GM21360 (cell line): ENCODE data around the gene LMNA.
"Not testable (repeated sequence)": the region's sequence is repeated elsewhere in the genome, so short reads cannot be mapped to it uniquely, and the experiment has no call there.

ENCODE experiments used
- ATAC-seq: cut with Tn5 transposase; IDR thresholded peaks from one replicate; pipeline ENCODE4 v1.9.1; 2021; ENCODE audit warnings: mild to moderate bottlenecking, moderate library complexity; ENCODE audit not compliant: unreplicated experiment

Gene LMNA

GRCh38 chr1:156157506-156157905 is 43.0 kb downstream of the LMNA start:
- no peak for ATAC-seq

GRCh38 chr1:156157966-156158365 is 43.5 kb downstream of the LMNA start:
- no peak for ATAC-seq

GRCh38 chr1:156160000-156160742 is 45.7 kb downstream of the LMNA start:
- no peak for ATAC-seq

GRCh38 chr1:156160743-156161171 is 46.2 kb downstream of the LMNA start:
- no peak for ATAC-seq

- ATAC-seq = no peak
Observed at GRCh38 chr1:156162430-156163037, 48.0 kb downstream of the LMNA start.

- no peak for ATAC-seq
Observed at GRCh38 chr1:156163712-156164111, 49.2 kb downstream of the LMNA start.

GRCh38 chr1:156164125-156164831 is 49.8 kb downstream of the LMNA start:
- ATAC-seq = no peak

GRCh38 chr1:156165083-156165482 is 50.6 kb downstream of the LMNA start:
- no peak for ATAC-seq

- no peak for ATAC-seq
Observed at GRCh38 chr1:156167536-156167935, 53.0 kb downstream of the LMNA start.

GRCh38 chr1:156172696-156173470 is 58.4 kb downstream of the LMNA start:
- no peak for ATAC-seq

GRCh38 chr1:156176610-156177210 is 62.2 kb downstream of the LMNA start:
- ATAC-seq = no peak

GRCh38 chr1:156177919-156178654 is 63.6 kb downstream of the LMNA start:
- ATAC-seq = no peak

GRCh38 chr1:156180471-156180870 is 66.0 kb downstream of the LMNA start:
- ATAC-seq = no peak

GRCh38 chr1:156181391-156181924 is 66.9 kb downstream of the LMNA start:
- not testable (repeated sequence) for ATAC-seq

GRCh38 chr1:156182010-156182779 is 67.7 kb downstream of the LMNA start:
- not testable (repeated sequence) for ATAC-seq

- not testable (repeated sequence) for ATAC-seq
Observed at GRCh38 chr1:156186347-156187177, 72.1 kb downstream of the LMNA start.
